ENCODE measurements around the gene MRPL37. TPM values are rescaled to one million over a fixed set of nuclear protein-coding genes. Genes with fewer than 3 reads are reported as not detected.
"Not testable (repeated sequence)": the region's sequence is repeated elsewhere in the genome, so short reads cannot be mapped to it uniquely, and the experiment has no call there.

MRPL37 gene
- polyA plus RNA-seq, 3 donors: 49.3 to 79.8 (median 56.0) TPM

DNA sequence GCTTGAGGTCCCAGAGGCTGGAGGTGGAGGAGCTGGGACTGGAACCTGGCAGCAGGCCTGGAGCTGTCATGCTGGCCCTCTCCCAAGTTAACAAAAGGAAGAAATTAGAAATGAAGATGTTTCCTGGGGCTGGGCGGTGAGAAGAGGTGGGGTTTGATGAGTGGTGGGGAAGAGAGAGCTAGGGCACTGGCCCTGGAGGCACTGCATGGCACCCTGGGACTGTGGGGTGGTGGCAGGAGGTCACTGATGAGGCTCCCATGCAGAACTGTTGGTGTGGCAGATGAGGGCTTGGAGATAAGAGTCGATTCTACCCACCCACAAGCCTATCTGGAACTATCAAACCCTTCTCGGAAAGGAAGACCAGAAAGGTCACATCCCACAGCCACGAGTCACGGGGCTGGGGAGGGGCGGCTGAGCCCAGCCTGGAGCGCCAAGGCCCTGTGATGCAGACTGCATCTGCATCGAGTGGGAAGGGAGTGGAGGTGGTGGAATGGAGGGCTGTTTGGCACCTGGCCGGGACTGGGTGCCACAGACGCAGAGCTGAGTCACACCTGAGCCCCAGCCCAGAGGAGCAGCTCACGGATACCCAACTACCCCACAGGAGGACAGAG lies 29.4 kb downstream of the MRPL37 start:
- no peak overlapping the region for H3K27ac ChIP-seq (ENCODE audit: low read depth, low read length)
- whole genome bisulfite sequencing, 3 donors: 46 to 68% (median 48%) methylated on average over 11 of the region's 11 CpGs

DNA sequence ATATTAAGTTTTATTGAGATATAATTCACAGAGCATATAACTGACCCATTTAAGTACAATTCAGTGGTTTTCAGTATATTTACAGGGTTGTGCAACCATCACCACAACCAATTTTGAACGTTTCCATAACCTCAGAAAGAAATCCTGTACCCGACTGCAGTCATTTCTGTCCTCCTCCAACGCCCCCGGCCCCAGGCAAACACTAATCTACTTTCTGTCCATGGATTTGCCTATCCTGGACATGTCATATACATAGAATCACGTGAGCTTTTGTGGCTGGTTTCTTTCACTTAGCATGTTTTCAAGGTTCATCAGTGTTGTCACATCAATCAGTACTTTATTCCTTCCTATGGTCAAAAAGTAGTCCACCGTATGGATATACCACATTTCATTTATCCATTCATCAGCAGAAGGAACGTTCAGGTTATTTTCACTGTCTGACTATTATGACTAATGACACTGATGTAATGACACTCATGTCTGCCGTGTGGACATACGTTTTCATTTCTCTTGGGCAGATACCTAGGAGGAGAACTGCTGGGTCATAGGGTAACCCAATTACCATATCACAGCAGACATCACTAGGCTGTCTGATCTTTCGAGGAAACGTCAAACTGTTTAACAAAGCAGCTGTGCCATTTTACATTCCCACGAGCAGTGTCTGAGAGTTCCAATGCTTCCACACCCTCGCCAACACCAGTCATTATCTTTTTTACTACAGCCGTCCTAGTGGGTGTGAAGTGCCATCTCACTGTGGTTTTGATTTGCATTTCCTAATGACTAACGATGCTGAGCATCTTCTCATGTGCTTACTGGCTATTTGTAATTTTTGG lies 30.8 kb downstream of the MRPL37 start:
- no peak overlapping the region for H3K27ac ChIP-seq (ENCODE audit: low read depth, low read length)
- 62 to 85% (median 70%) methylated on average over 15 of the region's 15 CpGs for WGBS, 3 donors

DNA sequence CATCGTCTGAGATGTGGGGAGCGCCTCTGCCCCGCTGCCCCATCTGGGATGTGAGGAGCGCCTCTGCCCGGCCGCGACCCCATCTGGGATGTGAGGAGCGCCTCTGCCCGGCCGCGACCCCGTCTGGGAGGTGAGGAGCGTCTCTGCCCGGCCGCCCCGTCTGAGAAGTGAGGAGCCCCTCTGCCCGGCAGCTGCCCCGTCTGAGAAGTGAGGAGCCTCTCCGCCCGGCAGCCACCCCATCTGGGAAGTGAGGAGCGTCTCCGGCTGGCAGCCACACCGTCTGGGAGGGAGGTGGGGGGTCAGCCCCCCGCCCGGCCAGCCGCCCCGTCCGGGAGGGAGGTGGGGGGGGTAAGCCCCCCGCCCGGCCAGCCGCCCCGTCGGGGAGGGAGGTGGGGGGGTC lies 33.2 kb downstream of the MRPL37 start:
- H3K27ac ChIP-seq (ENCODE audit: low read depth, low read length): not testable (repeated sequence)
- 93 to 99% (median 95%) methylated on average over 15 to 32 of the region's 33 CpGs for WGBS, 3 donors

DNA sequence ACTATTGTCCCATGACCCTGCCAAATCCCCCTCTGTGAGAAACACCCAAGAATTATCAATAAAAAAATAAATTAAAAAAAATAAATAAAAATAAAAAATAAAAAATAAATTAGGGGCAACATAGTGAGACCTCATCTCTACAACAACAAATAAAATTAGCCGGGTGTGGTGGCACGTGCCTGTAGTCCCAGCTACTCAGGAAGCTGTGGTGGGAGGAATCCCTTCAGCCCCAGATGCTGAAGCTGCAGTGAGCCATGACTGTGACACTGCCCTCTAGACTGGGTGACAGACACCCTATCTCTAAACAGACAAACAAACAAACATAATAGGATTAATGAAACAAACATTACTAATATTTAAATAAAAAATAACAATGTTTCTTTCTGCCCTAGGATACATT lies 34.3 kb downstream of the MRPL37 start:
- no peak overlapping the region for H3K27ac ChIP-seq (ENCODE audit: low read depth, low read length)
- 78 to 90% (median 80%) methylated on average over 2 of the region's 2 CpGs for WGBS, 3 donors

DNA sequence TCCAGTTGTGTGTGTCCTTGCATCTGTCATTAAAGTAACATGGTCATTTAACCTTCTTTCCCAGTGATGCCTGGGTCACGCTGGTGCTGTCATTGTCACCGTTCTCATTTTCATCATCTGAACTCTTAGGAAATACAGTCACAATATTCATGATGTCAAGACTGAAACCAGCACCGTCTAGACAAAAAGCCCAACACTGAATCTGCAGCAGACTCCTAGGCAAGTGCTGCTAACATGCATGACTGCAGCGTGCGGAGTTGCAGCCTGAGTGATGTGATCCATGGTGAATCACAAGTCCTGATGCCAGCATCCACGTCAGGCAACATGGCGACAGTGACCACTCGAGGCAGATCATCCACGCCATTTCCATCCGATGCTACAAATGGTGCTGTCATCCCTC lies 37.6 kb downstream of the MRPL37 start:
- WGBS, 3 donors: 88 to 94% (median 93%) methylated on average over 10 of the region's 10 CpGs
- no peak overlapping the region for H3K27ac ChIP-seq (ENCODE audit: low read depth, low read length)

DNA sequence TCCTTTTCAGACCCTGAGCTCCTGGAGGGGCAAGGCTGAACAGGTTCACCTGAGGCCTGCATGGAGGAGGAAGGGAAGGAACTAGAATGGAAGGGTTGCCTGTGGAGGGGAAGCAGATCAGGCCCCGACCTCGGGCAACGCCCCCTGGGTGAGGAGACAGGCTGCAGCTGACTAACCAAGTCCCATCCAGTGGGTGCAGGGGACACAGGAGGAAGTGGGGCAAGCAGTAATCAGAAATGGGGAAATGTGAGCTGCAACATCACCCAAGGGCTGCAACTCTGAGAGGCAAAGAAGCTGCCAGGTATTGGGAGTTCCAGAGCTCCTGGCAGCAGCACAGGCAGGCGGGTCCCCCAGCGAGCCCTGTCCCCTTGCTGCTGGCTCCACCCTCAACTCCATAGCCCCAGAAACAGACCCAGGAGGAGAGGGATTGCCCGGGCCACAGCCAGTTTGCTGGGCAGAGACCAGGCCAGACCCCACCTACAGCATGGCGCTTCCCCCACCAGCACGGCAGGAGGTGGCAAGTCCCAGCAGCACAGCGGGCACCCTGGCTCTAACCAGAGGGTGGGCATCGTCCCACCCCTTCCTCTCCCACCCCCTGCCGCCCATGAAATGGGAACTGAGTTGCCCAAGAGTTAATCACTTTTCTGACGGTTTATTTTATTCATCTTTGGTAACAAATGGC lies 38.5 kb downstream of the MRPL37 start:
- WGBS, 3 donors: 58 to 83% (median 68%) methylated on average over 11 to 12 of the region's 12 CpGs
- H3K27ac ChIP-seq (ENCODE audit: low read depth, low read length): no peak overlapping the region

DNA sequence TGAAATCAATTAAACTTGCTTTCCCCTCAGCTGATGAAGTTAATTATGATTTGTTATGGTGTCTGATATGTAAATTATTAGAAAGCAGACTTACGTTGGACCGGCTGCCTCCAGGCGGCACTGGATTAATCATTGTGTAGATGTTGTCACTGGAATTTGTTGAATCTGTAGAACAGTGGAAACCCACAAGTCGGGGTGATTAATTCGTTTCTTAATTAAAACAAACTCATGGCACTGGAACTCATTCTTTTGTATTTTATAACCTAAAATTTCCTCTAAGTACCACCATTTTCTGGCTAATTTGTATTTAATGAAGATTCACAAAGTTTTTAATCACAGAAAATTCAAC lies 39.0 kb downstream of the MRPL37 start:
- 81 to 82% (median 82%) methylated on average over 5 of the region's 5 CpGs for WGBS, 3 donors
- no peak overlapping the region for H3K27ac ChIP-seq (ENCODE audit: low read depth, low read length)

DNA sequence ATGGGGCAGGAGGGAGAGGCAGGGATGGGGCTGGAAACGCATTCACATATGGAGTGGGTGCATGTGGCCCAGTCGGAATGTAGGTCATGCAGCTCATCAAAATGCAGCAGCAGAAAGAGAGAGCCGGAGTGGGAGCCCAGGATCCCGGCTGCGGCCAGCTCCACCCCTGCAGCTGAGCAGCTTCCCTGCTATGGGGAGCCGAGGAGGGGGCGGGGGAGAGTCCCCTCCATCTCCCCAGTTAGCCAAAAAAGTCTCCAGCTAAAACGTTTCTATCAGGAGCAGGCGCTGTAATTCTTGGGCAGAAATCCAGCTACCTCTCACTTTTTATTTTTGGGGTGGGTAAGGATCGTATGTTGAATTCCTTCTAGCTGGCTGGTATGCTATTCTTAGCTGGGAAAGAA lies 39.7 kb downstream of the MRPL37 start:
- WGBS, 3 donors: 80 to 84% (median 82%) methylated on average over 10 of the region's 10 CpGs
- H3K27ac ChIP-seq (ENCODE audit: low read depth, low read length): no peak overlapping the region

DNA sequence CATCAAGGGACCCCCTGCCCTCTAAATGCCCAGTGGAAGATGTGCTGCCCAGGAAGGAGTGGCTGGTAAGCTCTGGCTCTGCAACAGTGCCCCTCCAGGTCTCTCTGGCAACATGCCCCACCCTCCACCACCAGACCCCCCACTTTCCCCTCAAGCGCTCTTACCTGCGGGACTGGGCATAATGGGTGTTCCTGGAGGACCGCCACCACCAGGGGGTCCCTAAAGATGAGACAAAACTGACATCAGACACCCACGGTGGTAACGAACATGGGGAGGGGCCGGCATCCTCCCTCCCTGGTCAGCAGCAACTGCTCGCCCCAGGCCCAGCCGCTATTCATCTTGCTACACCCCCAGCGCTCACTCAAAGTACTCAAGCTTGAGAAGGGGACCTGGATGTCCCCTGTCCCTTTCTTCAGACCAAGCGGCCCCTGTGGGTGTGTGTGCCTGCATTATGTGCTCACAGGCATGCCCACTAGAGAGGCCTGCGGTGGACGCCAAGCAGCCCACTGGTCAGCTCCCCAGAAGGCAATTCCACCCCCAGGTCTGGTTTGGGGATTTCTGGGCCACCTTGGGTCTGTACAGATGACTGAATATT lies 40.9 kb downstream of the MRPL37 start:
- no peak overlapping the region for H3K27ac ChIP-seq (ENCODE audit: low read depth, low read length)
- 92 to 95% (median 95%) methylated on average over 12 of the region's 12 CpGs for WGBS, 3 donors

DNA sequence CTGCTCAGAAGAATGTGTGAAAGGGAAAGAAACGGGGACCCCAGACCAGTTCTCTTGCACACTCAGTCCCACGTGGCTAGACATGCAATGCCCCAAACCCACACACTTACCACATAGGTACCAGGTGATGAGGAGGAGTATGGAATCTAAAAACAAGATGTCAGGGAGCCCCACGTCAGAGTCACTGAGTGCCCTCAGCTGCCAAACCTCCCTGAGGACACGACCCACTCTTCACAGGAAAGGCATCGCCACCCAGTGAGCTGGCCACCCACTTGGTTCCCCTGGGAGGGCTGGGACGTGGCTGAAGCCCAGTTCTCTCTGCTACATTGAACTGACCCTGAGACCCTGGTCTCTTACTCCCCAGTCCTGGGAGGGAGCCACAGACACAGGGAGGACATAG lies 41.4 kb downstream of the MRPL37 start:
- no peak overlapping the region for H3K27ac ChIP-seq (ENCODE audit: low read depth, low read length)
- WGBS, 3 donors: 75 to 90% (median 81%) methylated on average over 6 of the region's 6 CpGs

DNA sequence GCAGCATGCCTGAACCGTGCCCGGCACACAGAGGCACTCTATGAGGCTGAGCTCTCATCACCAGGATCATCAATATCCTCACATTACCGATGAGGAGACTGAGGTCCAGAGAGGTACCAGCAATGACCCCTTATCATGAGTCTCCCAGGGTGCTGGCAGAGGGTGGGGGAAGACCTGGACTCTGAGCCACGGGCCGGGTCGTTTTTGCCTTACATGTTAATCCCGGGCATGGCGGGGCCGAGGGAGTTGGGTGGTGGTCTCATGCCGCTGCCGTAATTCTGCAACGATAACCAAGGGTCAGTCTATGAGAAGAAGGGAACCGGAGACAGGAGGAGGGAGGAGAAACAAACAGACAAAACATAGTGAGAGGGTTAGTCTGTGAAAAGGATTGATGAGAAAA lies 43.1 kb downstream of the MRPL37 start:
- WGBS, 3 donors: 91 to 95% (median 94%) methylated on average over 13 of the region's 13 CpGs

DNA sequence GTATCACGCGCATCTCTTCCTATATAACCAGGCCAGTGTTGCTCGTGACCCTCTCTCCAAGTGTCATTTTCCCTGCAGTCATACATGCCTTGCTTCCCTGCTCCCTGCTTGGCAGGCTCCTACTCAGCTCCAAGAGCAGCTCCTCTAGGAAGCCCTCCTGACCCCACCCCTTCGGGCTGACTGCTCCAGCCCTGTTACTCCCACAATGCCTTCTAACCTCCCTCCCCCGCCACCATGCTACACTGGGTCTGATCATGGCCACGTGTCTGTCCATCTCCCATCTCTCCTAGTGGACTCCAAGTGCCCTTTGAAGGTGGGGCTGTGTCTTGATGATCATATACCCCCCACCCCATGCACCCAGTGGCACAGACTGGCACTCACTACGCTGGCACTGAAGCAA lies 44.7 kb downstream of the MRPL37 start:
- WGBS, 3 donors: 89 to 91% (median 89%) methylated on average over 7 of the region's 7 CpGs
- no peak overlapping the region for H3K27ac ChIP-seq (ENCODE audit: low read depth, low read length)

More for the DNA sequence above, 43.1 kb downstream of the MRPL37 start:
- no peak overlapping the region for H3K27ac ChIP-seq (ENCODE audit: low read depth, low read length)

DNA sequence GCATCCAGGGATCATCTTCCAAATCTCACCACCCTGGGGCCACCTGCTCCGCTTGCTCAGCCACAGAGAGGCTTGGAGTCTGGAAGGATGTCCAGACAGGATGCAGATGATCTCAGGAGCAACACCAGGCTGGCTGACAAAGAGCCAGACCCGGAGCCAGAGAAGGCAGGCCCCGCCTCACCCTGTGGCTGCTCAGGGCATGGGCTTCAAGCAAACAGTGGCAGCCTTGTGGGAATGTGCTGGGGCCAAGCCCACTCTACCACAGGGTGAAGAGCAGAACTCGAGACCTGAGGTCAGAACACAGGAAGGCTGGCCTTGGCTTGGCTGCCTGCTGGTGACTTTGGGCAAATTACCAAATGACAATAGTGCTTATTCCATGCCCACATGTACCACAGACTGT lies 45.5 kb downstream of the MRPL37 start:
- H3K27ac ChIP-seq (ENCODE audit: low read depth, low read length): no peak overlapping the region
- 61 to 80% (median 75%) methylated on average over 4 of the region's 4 CpGs for WGBS, 3 donors

DNA sequence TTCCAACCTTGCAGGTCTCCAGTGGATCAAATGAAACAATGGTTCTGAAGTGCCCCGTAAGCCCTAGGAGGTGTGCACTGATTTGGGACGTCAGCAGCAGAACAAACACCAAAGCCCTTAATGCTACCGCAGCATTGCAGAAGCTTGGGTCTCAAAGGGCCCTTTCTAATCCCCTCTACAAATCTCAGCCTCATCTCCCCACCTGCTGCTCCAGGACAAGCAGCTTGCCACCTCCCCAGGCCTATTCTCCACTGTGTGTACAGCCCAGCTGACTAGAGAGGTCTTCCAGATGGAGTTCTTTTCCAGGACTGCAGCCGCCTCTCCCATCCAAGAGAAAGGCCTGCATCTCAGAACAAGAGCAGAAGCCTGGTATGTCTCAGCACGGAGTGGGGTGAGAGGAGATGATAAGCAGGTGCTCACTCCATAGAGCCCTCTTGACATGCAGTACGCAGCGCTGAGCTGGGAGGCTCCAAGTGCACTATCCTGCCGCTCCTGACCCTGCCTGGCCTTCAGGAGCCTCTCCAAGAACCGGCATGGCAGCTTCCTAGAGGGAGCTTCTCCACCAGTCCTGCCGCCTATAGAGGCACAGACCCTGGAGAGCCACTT lies 46.3 kb downstream of the MRPL37 start:
- WGBS, 3 donors: 83 to 89% (median 88%) methylated on average over 10 of the region's 10 CpGs
- H3K27ac ChIP-seq (ENCODE audit: low read depth, low read length): no peak overlapping the region

DNA sequence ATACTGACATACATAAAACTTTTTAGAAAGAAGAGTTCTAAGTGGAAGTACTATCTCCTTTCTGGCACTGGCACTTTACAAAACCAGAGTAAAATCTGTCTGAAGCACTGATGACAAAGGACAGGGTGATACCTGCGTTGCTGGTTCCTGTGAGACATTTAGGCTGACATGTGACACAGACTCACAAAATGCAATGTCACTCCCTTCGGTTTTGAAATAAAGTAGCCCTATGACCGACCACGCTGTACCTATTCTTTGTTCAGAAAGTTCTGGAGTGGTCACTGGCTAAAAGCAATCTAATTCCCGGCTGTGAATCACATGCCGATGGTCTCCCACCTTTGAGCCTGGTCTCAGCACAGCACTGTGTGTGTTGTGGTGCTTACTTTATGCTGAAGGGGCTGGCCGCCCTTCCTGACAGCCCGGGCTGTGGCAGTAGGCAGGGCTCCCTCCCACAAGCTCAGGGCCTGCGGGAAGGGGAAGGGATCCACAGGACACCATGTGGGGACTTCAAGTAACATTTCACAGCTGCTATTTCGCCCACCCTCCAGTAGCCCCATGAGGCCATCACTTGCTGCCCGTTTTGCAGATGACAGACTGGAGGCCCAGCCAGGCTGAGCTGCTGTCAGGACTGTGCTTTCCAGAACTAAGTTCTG lies 48.0 kb downstream of the MRPL37 start:
- WGBS, 3 donors: 83 to 90% (median 90%) methylated on average over 11 of the region's 11 CpGs
- no peak overlapping the region for H3K27ac ChIP-seq (ENCODE audit: low read depth, low read length)

DNA sequence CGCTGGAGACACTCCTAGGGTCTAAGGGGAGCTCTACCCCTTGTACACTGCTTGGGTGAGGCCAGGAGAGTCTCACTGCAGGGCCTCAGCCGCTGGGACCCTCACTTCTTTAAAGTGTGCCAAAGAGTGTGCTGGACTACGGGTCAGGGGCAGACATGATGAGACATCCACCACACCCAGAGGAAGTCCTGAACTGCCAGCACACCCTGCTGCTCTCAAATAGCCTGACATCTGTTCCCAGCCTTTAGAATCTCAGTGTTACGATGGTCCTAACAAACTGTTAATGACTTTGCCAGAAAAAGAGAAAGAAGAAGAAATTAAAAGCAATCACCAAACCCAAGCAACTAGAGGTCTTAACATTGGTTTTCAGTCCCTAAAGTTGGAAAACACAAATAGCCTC lies 49.0 kb downstream of the MRPL37 start:
- no peak overlapping the region for H3K27ac ChIP-seq (ENCODE audit: low read depth, low read length)
- WGBS, 3 donors: 72 to 87% (median 74%) methylated on average over 4 of the region's 4 CpGs

DNA sequence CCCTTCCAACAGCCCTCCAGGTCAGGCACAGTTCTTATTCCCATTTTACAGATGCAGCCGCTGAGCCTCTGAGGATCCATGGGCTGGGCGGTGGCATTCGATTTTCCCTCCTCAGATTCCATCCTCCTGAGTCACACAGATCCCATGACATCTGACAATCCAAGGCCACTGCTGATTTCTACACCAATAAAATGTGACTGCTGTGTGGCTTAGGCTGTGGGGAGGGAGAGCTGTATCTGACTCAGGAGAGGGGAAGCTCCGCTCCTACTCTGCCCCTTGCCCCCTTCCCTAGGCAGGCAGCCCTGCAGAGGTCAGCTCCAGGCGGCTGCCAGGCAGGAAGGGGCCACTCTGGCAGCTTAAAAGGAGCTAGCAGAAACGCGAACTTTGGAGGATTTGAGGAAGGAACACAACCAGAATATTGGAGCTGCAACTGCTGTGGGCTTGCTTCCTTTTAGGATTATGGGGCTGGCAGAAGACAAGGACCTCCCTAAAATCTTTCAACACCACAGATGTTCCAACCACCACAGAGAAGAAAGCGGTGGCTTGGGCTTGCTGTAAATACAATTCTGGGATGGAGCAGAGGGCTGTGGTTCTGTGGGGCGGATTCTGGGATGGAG lies 50.0 kb downstream of the MRPL37 start:
- WGBS, 3 donors: 59 to 75% (median 61%) methylated on average over 9 of the region's 9 CpGs

DNA sequence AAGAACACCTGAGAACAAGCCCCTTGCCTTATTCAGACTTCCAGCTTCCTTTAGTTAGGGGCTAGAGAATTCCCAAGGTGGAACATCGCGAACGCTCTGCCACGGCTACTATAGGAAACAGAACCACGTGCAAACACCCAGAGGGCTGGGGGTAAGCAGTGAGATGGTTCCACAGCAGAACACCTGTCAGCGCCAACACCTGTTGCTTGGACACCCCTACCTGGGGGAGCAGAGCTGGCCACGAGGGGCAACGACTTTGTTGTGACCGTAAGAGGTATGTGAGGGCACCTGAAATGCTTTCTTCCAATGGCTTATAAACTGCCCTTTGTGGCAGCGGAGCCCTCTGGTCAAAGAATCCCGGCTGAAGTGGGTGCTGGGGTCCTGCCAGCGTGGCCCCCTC lies 50.7 kb downstream of the MRPL37 start:
- WGBS, 3 donors: 85 to 94% (median 93%) methylated on average over 12 of the region's 12 CpGs
- no peak overlapping the region for H3K27ac ChIP-seq (ENCODE audit: low read depth, low read length)

More for the DNA sequence above, 50.0 kb downstream of the MRPL37 start:
- H3K27ac ChIP-seq (ENCODE audit: low read depth, low read length): no peak overlapping the region

Data from adipose tissue (tissue), 3 donors.